GM21390 (cell line): ENCODE measurements around the gene TSPAN11.
"Not testable (repeated sequence)": the region's sequence is repeated elsewhere in the genome, so short reads cannot be mapped to it uniquely, and the experiment has no call there.

Experiments
- ATAC-seq: cut with Tn5 transposase; IDR thresholded peaks from one replicate; pipeline ENCODE4 v1.9.1; 2021; ENCODE audit not compliant: unreplicated experiment

TSPAN11 gene

GRCh38 chr12:31017535-31017934 is 91.0 kb downstream of the TSPAN11 start:
- ATAC-seq: no peak

DNA sequence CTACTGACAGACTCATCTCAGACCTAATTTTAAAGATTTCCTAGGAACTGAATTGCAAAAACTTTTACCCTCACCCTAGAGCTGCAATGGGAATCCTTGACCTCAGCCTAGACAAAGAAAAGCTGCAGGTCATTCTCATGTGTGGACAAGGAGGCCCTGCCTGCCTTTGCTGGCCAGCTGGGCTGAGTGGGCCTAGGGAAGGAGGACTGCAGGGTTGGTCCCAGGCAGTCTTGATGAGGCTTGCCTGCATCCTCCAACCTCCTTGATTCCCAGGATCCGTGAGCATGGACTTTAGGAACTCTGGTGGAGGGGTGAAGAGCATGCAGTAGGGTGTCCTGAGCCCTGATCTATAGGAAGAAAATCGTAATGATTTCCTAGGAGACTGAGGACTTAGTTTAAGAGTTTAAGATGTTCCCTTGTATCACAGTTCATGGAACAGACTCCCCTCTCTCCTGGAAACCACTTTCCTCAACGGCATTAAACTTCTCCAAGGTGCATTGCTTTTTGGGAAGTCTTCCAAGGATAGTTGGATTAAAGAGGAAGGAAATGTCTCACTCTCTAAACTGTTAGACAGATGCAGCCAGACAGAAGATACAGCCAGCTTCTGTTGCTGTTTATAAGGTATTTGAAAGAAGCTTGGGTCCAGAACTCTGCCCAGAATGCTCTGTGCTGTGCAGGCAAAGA is 91.7 kb downstream of the TSPAN11 start:
- ATAC-seq: no peak

- no peak for ATAC-seq
These were observed 92.4 kb downstream of the TSPAN11 start for GRCh38 chr12:31018790-31019505.

GRCh38 chr12:31019561-31019960 is 93.0 kb downstream of the TSPAN11 start:
- ATAC-seq: no peak

DNA sequence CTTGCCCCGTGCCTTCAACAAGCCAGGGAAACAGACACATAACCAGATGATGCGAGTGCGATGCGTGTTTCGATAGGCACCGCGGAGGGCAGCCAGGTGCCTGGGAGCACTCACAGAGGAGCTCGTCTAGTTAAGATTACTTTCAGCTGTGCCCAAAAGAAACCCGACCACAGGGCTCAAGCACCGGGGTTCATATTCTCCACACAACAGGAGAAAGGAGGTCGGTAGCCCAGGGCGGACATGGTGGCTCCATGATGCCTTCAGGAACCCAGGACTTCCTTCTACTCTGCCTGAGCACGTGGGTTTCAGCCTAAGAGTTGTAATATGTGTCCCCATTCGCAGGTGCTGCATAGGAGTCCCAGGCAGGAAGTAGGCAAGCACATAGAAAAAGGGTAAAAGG is 93.4 kb downstream of the TSPAN11 start:
- no peak for ATAC-seq

- ATAC-seq: no peak
These were observed 94.0 kb downstream of the TSPAN11 start for GRCh38 chr12:31020385-31021166.

DNA sequence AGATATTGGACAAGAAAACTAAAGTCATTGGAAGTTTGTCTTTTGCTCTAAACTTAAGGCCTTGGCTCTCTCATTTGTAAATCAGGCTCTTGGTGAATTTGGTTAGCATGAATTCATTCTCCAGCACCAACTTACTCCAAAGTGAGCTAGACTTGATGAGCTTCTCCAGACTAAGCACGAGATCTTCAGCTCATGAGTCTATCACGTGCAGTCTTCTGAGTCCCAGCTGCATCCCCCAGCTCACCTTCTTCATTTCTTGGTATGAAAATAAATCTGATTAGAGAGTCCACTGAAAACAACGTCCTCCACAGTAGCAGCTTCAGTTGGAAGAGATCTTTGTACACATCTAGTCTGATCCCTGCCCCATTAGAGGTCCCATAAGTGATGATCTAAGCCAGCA is 94.6 kb downstream of the TSPAN11 start:
- ATAC-seq: no peak

DNA sequence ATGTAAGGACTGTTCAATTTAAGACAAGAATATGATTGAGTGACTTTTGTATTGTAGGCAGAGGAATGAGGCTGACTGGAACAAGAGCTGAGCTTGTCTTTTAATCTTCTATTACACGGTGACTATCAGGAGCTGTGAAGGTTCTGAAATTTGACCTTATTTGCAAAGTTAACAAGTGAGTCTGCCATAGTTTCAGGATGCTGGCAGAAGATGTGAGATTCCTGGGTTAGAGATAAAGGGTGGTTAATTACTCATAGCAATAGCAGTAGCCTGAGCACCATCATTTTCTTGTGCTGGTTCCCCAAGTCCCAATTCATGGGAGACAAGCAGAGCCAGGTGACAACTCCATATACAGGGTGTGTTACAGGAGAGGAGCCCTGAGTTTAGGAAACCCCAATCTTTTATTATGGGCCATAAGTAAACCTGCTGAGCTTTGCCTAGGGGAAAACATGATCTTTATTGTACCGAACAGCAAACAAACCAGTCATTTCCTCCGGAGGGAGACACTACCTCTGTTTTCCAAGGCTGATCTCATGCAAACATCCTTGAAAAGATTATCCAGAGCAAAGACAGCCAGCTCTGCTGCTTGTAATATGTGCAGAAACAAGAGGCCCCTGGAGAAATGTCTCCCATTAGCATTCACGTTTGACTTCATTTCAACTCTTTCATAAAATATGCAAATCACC is 95.4 kb downstream of the TSPAN11 start:
- no peak for ATAC-seq

DNA sequence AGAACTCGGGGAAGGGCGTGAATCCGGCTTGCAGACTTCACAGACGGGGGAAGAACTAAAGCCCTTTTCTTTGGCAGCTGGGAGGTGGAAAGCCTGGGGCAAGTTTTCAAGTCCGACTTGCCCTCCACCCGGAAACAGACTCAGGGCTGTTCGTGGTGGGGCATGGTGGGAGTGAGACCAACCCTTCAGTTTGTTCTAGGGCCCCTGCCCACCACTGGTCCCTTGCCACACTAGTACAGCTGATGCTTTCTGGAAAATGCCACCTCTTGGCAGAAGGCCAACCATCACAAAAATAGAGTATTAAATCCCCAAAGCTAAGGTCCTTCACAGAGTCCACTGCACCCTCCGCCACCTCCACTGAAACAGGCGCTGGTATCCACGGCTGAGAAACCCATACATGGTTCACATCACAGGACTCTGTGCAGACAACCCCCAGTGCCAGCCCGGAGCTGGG is 96.8 kb downstream of the TSPAN11 start:
- no peak for ATAC-seq

DNA sequence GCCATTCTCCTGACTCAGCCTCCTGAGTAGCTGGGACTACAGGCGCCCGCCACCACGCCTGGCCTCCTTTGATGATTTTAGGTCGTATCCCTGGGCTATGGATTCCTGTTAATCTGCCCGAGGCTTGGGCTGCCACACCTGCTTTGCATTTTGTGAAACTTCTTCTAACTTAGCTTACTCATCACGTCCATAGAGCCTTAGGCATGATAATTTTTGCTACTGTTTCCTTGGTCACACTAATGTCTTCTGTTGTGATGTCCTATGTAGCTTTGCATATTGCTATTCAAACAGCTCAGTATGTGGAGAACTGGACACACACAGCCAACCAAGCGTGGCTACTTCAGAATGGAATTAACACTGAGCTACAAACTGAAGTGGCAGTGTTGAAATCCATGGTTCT is 99.7 kb downstream of the TSPAN11 start:
- ATAC-seq: no peak

- ATAC-seq: not testable (repeated sequence)
These were observed 100.5 kb downstream of the TSPAN11 start for GRCh38 chr12:31027006-31027405.

GRCh38 chr12:31029468-31029867 is 102.9 kb downstream of the TSPAN11 start:
- ATAC-seq: no peak

- no peak for ATAC-seq
These were observed 103.5 kb downstream of the TSPAN11 start for GRCh38 chr12:31029916-31030562.

DNA sequence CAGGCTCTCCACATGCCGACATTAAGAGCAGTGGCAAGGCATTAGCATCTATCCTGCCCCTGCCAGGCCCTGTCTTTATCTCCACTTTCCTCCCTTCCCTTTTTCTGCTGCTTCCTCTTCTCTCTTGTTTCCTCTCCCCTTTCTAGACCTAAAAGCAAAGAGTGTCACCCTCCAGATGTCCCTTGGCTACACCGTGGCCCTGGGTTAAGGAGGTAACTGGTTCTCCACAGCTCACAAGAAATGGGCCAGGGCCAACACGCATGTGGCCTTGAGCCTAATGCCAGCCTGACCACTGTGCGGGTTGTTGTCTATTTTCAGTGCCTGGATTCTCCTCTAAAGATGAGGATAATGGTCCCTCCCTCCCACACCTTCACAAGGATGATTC is 105.4 kb downstream of the TSPAN11 start:
- ATAC-seq: no peak

DNA sequence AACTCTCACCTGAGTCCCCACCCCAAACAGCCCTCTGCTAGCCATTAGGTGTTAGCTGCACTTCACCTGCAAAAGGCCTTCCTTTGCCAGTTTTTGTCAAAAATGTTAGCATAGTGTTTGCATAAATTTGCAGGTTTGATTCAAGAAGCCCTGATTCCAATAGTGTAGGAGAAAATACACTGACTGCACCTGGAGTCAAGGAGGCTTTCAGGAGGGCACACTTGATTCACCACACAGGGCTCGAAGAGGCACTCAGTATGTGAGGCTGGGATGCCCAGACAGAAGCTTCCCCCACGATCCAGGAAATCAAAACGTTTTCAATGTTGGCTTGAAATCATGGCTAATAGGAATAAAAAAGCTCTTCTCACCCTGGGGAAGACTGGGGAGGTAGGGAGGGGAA is 106.6 kb downstream of the TSPAN11 start:
- ATAC-seq: no peak

- no peak for ATAC-seq
These were observed 107.1 kb downstream of the TSPAN11 start for GRCh38 chr12:31033681-31034080.

DNA sequence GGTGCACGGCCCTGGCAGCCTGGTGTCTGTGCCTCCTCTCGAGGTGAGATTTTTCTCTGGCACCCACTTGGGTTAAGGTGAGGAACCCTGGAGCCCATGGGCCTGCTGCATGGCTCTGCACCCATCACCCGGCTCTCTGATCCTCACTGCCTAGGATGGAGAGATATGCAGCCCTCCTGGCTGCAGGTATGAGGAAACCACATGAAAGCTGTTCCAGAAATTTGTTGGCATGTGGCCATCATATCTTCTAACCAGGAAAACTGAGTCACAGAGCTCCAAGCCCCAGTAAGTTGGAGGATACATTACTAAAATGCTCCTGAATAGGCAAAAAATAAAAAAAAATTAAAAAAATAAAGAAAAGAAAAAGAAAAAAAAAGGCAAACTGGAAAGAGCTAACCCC is 107.8 kb downstream of the TSPAN11 start:
- ATAC-seq: no peak

DNA sequence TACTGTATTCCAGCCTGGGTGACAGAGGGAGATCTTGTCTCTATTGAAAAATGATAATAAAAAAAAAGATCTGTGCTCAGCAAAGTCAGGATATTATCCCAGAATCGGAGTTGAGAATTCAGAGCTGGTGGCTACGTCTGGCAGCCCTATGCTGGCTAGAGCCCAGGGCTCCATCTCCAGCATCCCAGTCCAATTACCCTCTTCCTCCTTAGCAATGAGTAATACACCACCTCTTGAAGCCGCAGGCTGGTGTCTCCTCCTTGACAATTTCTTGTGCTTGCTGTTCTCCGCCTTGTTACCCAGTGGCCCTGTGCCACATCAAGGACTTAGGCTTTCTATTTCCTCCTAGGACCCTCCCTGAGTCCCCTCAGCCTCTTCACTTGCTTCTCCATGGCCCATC is 108.7 kb downstream of the TSPAN11 start:
- no peak for ATAC-seq

DNA sequence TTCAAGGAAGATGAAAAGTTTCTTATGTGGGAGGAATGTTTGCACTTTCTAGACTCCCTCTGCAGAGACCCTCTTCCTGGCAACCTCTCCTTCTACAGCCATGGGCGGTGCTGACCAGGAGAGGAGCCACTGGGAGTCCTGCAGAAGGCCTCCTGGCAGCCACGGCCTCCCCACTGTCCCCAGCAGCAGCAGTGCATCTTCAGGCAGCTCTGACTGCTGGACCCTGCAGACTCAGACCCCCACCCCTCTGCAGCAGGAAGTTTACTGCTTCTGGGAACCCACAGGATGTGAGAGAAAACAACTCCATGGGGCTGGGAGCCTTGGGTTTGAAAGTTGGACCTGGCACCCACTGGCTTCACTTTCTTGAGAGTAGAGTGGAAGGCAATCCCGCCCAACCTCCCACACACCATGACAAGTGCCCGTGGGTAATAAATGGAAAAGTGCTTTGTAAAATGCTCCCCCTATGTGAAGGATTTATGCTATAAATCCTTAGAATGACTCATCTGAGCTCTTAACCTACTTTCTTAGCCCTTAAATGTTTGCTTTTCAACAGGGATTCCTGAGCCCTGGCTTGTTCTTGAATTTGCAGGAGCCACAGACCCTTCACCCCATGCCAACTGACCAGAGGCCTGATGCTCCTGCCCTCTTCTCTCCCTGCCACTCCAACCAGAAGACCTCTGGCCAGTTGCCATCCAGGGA is 109.6 kb downstream of the TSPAN11 start:
- no peak for ATAC-seq

DNA sequence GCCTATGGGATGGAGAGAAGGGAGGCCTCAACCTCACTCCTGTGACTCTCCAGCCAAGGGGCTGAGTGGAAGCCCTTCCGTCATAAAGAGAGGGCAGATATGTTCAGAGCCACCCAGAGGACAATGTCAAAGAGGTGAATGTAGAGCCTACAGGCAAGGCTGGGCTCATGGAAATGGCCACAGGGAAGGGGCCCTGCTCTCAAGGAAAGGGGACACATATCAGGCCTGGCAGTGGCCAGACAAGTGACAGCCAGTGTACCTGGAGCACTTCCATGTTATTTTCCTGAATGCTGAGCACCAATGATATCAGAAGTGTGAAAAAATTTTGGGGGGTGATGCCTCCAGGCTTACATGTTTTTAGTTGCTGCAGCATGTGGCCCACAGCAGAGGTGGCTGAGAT is 110.5 kb downstream of the TSPAN11 start:
- ATAC-seq: no peak
